ENCODE measurements around the gene PIH1D1. TPM values are rescaled to one million over a fixed set of nuclear protein-coding genes. Genes with fewer than 3 reads are reported as not detected.
"Not testable (repeated sequence)": the region's sequence is repeated elsewhere in the genome, so short reads cannot be mapped to it uniquely, and the experiment has no call there.

Gene PIH1D1
- total and polyA plus RNA-seq, 12 donors, result 26.6 to 131 (median 83.6) TPM

- TF ChIP-seq POLR2A (IDR thresholded peaks at IDR 0.05), result no peak
- no peak for TF ChIP-seq CTCF (IDR thresholded peaks at IDR 0.05)
- Histone ChIP-seq H3K9me3 (replicated peaks in 1 of 3) (no peaks in the 10 kb centered on the region), H3K4me3 (no peak overlapping the region), H3K27me3 (no peaks in the 10 kb centered on the region), H3K27ac (no peak overlapping the region), H3K4me1 (replicated peaks in 1 of 2) (no peaks in the 10 kb centered on the region), H3K36me3 (replicated peaks in 1 of 2) (peaks cover 0 to 14% of the 10 kb centered on the region in 2 donors)
- WGBS, 4 donors, result 93 to 95% (median 94%) methylated on average over 34 to 39 of the region's 39 CpGs
- no peak for DNase-seq
- intact Hi-C loops (cut with DNase I), result no loop called here
Measured at GRCh38 chr19:49463960-49464740, 12.5 kb upstream of the PIH1D1 start.

- no peaks in the 10 kb centered on the region for H3K27me3 ChIP-seq
- no peak overlapping the region for H3K4me3 ChIP-seq
- DNase-seq, result no peak
- H3K27ac ChIP-seq, result no peak overlapping the region
- H3K9me3 ChIP-seq (replicated peaks in 1 of 3), result no peaks in the 10 kb centered on the region
- H3K36me3 ChIP-seq (replicated peaks in 1 of 2), result peaks cover 0 to 14% of the 10 kb centered on the region in 2 donors
- no peak for TF ChIP-seq POLR2A (IDR thresholded peaks at IDR 0.05)
- TF ChIP-seq CTCF (IDR thresholded peaks at IDR 0.05), result no peak
- WGBS, 4 donors, result 87 to 92% (median 90%) methylated on average over 8 to 12 of the region's 12 CpGs
- intact Hi-C loops (cut with DNase I), result no loop called here
- H3K4me1 ChIP-seq (replicated peaks in 1 of 2), result peaks cover 0 to 2% of the 10 kb centered on the region in 2 donors
Measured at GRCh38 chr19:49462492-49462891, 10.9 kb upstream of the PIH1D1 start.

- TF ChIP-seq POLR2A (IDR thresholded peaks at IDR 0.05) (no peak), CTCF (IDR thresholded peaks at IDR 0.05) (no peak)
- intact Hi-C loops (cut with DNase I), result no loop called here
- 95 to 98% (median 96%) methylated on average over 27 to 37 of the region's 37 CpGs for WGBS, 4 donors
- no peaks in the 10 kb centered on the region for H3K27me3 ChIP-seq
- DNase-seq, result no peak
- H3K4me1 ChIP-seq (replicated peaks in 1 of 2), result peaks cover 0 to 3% of the 10 kb centered on the region in 2 donors
- H3K9me3 ChIP-seq (replicated peaks in 1 of 3), result no peaks in the 10 kb centered on the region
- peaks cover 0 to 14% of the 10 kb centered on the region in 2 donors for H3K36me3 ChIP-seq (replicated peaks in 1 of 2)
- no peak overlapping the region for H3K27ac ChIP-seq
- no peak overlapping the region for H3K4me3 ChIP-seq
Measured at GRCh38 chr19:49461656-49462055, 10.0 kb upstream of the PIH1D1 start.

- DNase-seq; H3K9me3 ChIP-seq (replicated peaks in 1 of 3); H3K4me3 ChIP-seq; H3K27ac ChIP-seq; H3K27me3 ChIP-seq; intact Hi-C loops (cut with DNase I); H3K4me1 ChIP-seq (replicated peaks in 1 of 2): not testable (repeated sequence)
- 0% methylated on average over 1 of the region's 1 CpG; no CpG with 5 or more reads in 3 of the 4 donors for WGBS, 4 donors
- peaks cover 0 to 12% of the 10 kb centered on the region in 2 donors for H3K36me3 ChIP-seq (replicated peaks in 1 of 2)
Measured at GRCh38 chr19:49461130-49461529, 9.5 kb upstream of the PIH1D1 start.

- H3K27ac ChIP-seq, result no peak overlapping the region
- no peaks in the 10 kb centered on the region for H3K9me3 ChIP-seq (replicated peaks in 1 of 3)
- H3K4me1 ChIP-seq (replicated peaks in 1 of 2), result peaks cover 0 to 5% of the 10 kb centered on the region in 2 donors
- H3K27me3 ChIP-seq, result no peaks in the 10 kb centered on the region
- TF ChIP-seq POLR2A (IDR thresholded peaks at IDR 0.05) (no peak), CTCF (IDR thresholded peaks at IDR 0.05) (no peak)
- peaks cover 0 to 5% of the 10 kb centered on the region in 2 donors for H3K36me3 ChIP-seq (replicated peaks in 1 of 2)
- DNase-seq, result no peak
- H3K4me3 ChIP-seq, result no peak overlapping the region
- intact Hi-C loops (cut with DNase I), result no loop called here
- WGBS, 4 donors, result 87 to 94% (median 90%) methylated on average over 12 of the region's 12 CpGs
Measured at GRCh38 chr19:49459388-49459787, 7.8 kb upstream of the PIH1D1 start.
